Muscle layer of duodenum (tissue), 2 donors: Measurements from ENCODE around the gene IL1RAP.

Experiments used
- H3K27ac ChIP-seq: one replicate; pipeline ENCODE4 v1.7.0; 2013; ENCODE audit warnings: mild to moderate bottlenecking, low read length
- H3K27me3 ChIP-seq: one replicate; pipeline ENCODE4 v1.7.0; 2013; ENCODE audit warnings: low read depth, mild to moderate bottlenecking, control low read depth, low read length
- H3K36me3 ChIP-seq, 2 donors: one replicate each; pipeline ENCODE4 v1.7.0; 2013; ENCODE audit warnings: low read length in 2 of 2, control low read depth in 1 of 2, mild to moderate bottlenecking in 1 of 2; ENCODE audit not compliant: insufficient read depth in 2 of 2, control insufficient read depth in 1 of 2
- H3K4me1 ChIP-seq, 2 donors: one replicate each; pipeline ENCODE4 v1.7.0; 2013; ENCODE audit warnings: low read length in 2 of 2, mild to moderate bottlenecking in 2 of 2, control low read depth in 1 of 2, moderate library complexity in 1 of 2; ENCODE audit not compliant: insufficient read depth in 2 of 2, control insufficient read depth in 1 of 2
- H3K4me3 ChIP-seq, 2 donors: one replicate each; pipeline ENCODE4 v1.7.0; 2013; ENCODE audit warnings: low read length in 2 of 2, low read depth in 1 of 2, mild to moderate bottlenecking in 1 of 2
- H3K9me3 ChIP-seq, 2 donors: one replicate each; pipeline ENCODE4 v1.7.0; 2013; ENCODE audit warnings: low read length in 2 of 2, control low read depth in 1 of 2, mild to moderate bottlenecking in 1 of 2; ENCODE audit not compliant: control insufficient read depth in 1 of 2
- donor health status: healthy.

The IL1RAP gene

GRCh38 chr3:190545191-190545590 is 31.3 kb downstream of the IL1RAP start:
- Histone ChIP-seq H3K27me3 (no peaks in the 10 kb centered on the region), H3K9me3 (no peaks in the 10 kb centered on the region), H3K27ac (no peak overlapping the region), H3K4me1 (no peaks in the 10 kb centered on the region), H3K4me3 (no peak overlapping the region), H3K36me3 (no peaks in the 10 kb centered on the region)

GRCh38 chr3:190546881-190547510 is 33.1 kb downstream of the IL1RAP start:
- Histone ChIP-seq H3K27me3 (no peaks in the 10 kb centered on the region), H3K4me1 (no peaks in the 10 kb centered on the region), H3K36me3 (no peaks in the 10 kb centered on the region)

GRCh38 chr3:190548031-190548656 is 34.3 kb downstream of the IL1RAP start:
- Histone ChIP-seq H3K27me3 (no peaks in the 10 kb centered on the region), H3K27ac (no peak overlapping the region), H3K9me3 (no peaks in the 10 kb centered on the region), H3K4me3 (no peak overlapping the region), H3K4me1 (no peaks in the 10 kb centered on the region), H3K36me3 (no peaks in the 10 kb centered on the region)

More at GRCh38 chr3:190546881-190547510, 33.1 kb downstream of the IL1RAP start:
- H3K4me3 ChIP-seq = no peak overlapping the region
- no peak overlapping the region for H3K27ac ChIP-seq
- H3K9me3 ChIP-seq = no peaks in the 10 kb centered on the region

GRCh38 chr3:190552021-190552420 is 38.1 kb downstream of the IL1RAP start:
- no peaks in the 10 kb centered on the region for H3K36me3 ChIP-seq
- H3K27ac ChIP-seq = no peak overlapping the region
- no peaks in the 10 kb centered on the region for H3K4me1 ChIP-seq
- no peaks in the 10 kb centered on the region for H3K9me3 ChIP-seq
- no peaks in the 10 kb centered on the region for H3K27me3 ChIP-seq
- H3K4me3 ChIP-seq = no peak overlapping the region

GRCh38 chr3:190552969-190553759 is 39.3 kb downstream of the IL1RAP start:
- H3K4me3 ChIP-seq = no peak overlapping the region
- no peaks in the 10 kb centered on the region for H3K4me1 ChIP-seq
- H3K9me3 ChIP-seq = no peaks in the 10 kb centered on the region
- no peak overlapping the region for H3K27ac ChIP-seq
- no peaks in the 10 kb centered on the region for H3K27me3 ChIP-seq
- no peaks in the 10 kb centered on the region for H3K36me3 ChIP-seq

- Histone ChIP-seq H3K27ac (no peak overlapping the region), H3K9me3 (no peaks in the 10 kb centered on the region), H3K4me3 (no peak overlapping the region), H3K4me1 (no peaks in the 10 kb centered on the region), H3K36me3 (no peaks in the 10 kb centered on the region), H3K27me3 (no peaks in the 10 kb centered on the region)
These were observed 40.3 kb downstream of the IL1RAP start for GRCh38 chr3:190554197-190554596.

GRCh38 chr3:190556351-190556750 is 42.5 kb downstream of the IL1RAP start:
- H3K27ac ChIP-seq = no peak overlapping the region
- H3K4me1 ChIP-seq = no peaks in the 10 kb centered on the region
- H3K27me3 ChIP-seq = no peaks in the 10 kb centered on the region
- no peaks in the 10 kb centered on the region for H3K36me3 ChIP-seq
- H3K4me3 ChIP-seq = no peak overlapping the region
- no peaks in the 10 kb centered on the region for H3K9me3 ChIP-seq

- no peaks in the 10 kb centered on the region for H3K9me3 ChIP-seq
- H3K4me3 ChIP-seq = no peak overlapping the region
- no peak overlapping the region for H3K27ac ChIP-seq
- no peaks in the 10 kb centered on the region for H3K36me3 ChIP-seq
- no peaks in the 10 kb centered on the region for H3K4me1 ChIP-seq
- no peaks in the 10 kb centered on the region for H3K27me3 ChIP-seq
These were observed 43.4 kb downstream of the IL1RAP start for GRCh38 chr3:190557296-190557695.

GRCh38 chr3:190558316-190558715 is 44.4 kb downstream of the IL1RAP start:
- Histone ChIP-seq H3K4me1 (no peaks in the 10 kb centered on the region), H3K27me3 (no peaks in the 10 kb centered on the region), H3K36me3 (no peaks in the 10 kb centered on the region), H3K4me3 (no peak overlapping the region), H3K9me3 (no peaks in the 10 kb centered on the region), H3K27ac (no peak overlapping the region)

- Histone ChIP-seq H3K4me3 (no peak overlapping the region), H3K36me3 (no peaks in the 10 kb centered on the region), H3K9me3 (no peaks in the 10 kb centered on the region), H3K27ac (no peak overlapping the region), H3K27me3 (no peaks in the 10 kb centered on the region), H3K4me1 (no peaks in the 10 kb centered on the region)
These were observed 44.9 kb downstream of the IL1RAP start for GRCh38 chr3:190558796-190559195.

GRCh38 chr3:190560013-190560895 is 46.4 kb downstream of the IL1RAP start:
- Histone ChIP-seq H3K27me3 (no peaks in the 10 kb centered on the region), H3K9me3 (no peaks in the 10 kb centered on the region), H3K4me1 (no peaks in the 10 kb centered on the region), H3K27ac (no peak overlapping the region), H3K36me3 (no peaks in the 10 kb centered on the region), H3K4me3 (no peak overlapping the region)
